PC-3 (cell line): Measurements from ENCODE around the gene TRDMT1. TPM values are rescaled to one million over a fixed set of nuclear protein-coding genes. Genes with fewer than 3 reads are reported as not detected.

Experiments
- ATAC-seq: fragments of 200-7000 bp; cut with Tn5 transposase; 2 replicates; pipeline ENCODE4 v1.9.1; 2020; ENCODE audit warnings: mild to moderate bottlenecking, moderate library complexity
- BruUV-seq: library from RNA; stranded (reverse); fragments of 400-500 nt; replicated peaks from 2 replicates; lab custom pipeline; 2021; lab: Mats Ljungman, UMichigan
- CTCF ChIA-PET: fragments of 300-600 bp; sonication (Branson Sonifier 250); formaldehyde crosslinking; loops from one replicate; lab custom pipeline; 2022; ENCODE audit warnings: antibody characterized with exemption; lab: Charles Lee
- POLR2A ChIA-PET: fragments of 300-600 bp; sonication (Branson Sonifier 250); formaldehyde crosslinking; loops from one replicate; lab custom pipeline; 2022; ENCODE audit warnings: antibody characterized with exemption; ENCODE audit not compliant: unreplicated experiment; lab: Charles Lee
- DNase-seq: peaks from one replicate; pipeline ENCODE4 v3.0.0-alpha.2; 2015
- H2AFZ ChIP-seq: fragments of 300-600 bp; sonication (generic); 2 replicates; pipeline ENCODE4 v1.6.0; 2016; ENCODE audit warnings: antibody characterized with exemption, low read length
- H3F3A ChIP-seq: fragments of 300-600 bp; sonication (generic); one replicate; pipeline ENCODE4 v1.6.0; 2017; ENCODE audit warnings: antibody characterized with exemption, low read length, control low read depth, mild to moderate bottlenecking; ENCODE audit not compliant: unreplicated experiment
- H3K27ac ChIP-seq: fragments of 300-600 bp; sonication (generic); 2 replicates; pipeline ENCODE4 v1.5.1; 2016; ENCODE audit warnings: mild to moderate bottlenecking, low read length
- H3K27me3 ChIP-seq: fragments of 300-600 bp; sonication (generic); 2 replicates; pipeline ENCODE4 v1.6.1; 2016; ENCODE audit warnings: low read length, mixed read lengths
- H3K36me3 ChIP-seq: fragments of 300-600 bp; sonication (generic); 2 replicates; pipeline ENCODE4 v1.6.1; 2016; ENCODE audit warnings: low read depth, mixed run types, low read length, mixed read lengths
- H3K4me1 ChIP-seq: fragments of 300-600 bp; sonication (generic); 2 replicates; pipeline ENCODE4 v1.5.1; 2016; ENCODE audit warnings: low read length; ENCODE audit not compliant: insufficient read depth
- H3K4me2 ChIP-seq: fragments of 300-600 bp; sonication (generic); 2 replicates; pipeline ENCODE4 v1.6.0; 2016; ENCODE audit warnings: low read length
- H3K4me3 ChIP-seq: fragments of 300-600 bp; sonication (generic); 2 replicates; pipeline ENCODE4 v1.5.1; 2016; ENCODE audit warnings: mild to moderate bottlenecking, low read length, mixed read lengths
- H3K79me2 ChIP-seq: fragments of 300-600 bp; sonication (generic); 2 replicates; pipeline ENCODE4 v1.6.1; 2017; ENCODE audit warnings: low read length, mixed read lengths
- H3K9ac ChIP-seq: fragments of 300-600 bp; sonication (generic); 2 replicates; pipeline ENCODE4 v1.6.0; 2016; ENCODE audit warnings: mild to moderate bottlenecking, low read length
- H3K9me2 ChIP-seq: fragments of 300-600 bp; sonication (generic); replicated peaks from 2 replicates; pipeline ENCODE4 v1.6.1; 2016; ENCODE audit warnings: mixed run types, low read length, mixed read lengths
- H3K9me3 ChIP-seq: fragments of 300-600 bp; sonication (generic); 2 replicates; pipeline ENCODE4 v1.6.1; 2016; ENCODE audit warnings: low read length, mixed read lengths
- H4K20me1 ChIP-seq: fragments of 300-600 bp; sonication (generic); 2 replicates; pipeline ENCODE4 v1.6.1; 2016; ENCODE audit warnings: low read length, mixed read lengths
- EZH2 ChIP-seq: fragments of 300-600 bp; sonication (generic); IDR thresholded peaks from one replicate; pipeline ENCODE4 v1.6.1; 2017; ENCODE audit warnings: antibody characterized with exemption, mild to moderate bottlenecking, low read length; ENCODE audit not compliant: unreplicated experiment
- EZH2phosphoT487 ChIP-seq: fragments of 300-600 bp; sonication (generic); IDR thresholded peaks from 2 replicates; pipeline ENCODE4 v1.6.1; 2018; ENCODE audit warnings: mild to moderate bottlenecking, antibody characterized with exemption, low read length, borderline replicate concordance
- intact Hi-C: fragments of 100-400 bp; cut with micrococcal nuclease; formaldehyde crosslinking; loops from 2 replicates; pipeline ENCODE4 v1.9.0; 2023
- total RNA-seq: library from RNA; depleted of rRNA; stranded (reverse); fragments of >200 nt; gene quantifications from 2 replicates; pipeline ENCODE4 v1.2.3, GENCODE V29; 2014
- TF ChIP-seq, protein P1 (sequence below): fragments of 300-600 bp; sonication (generic); conservative IDR thresholded peaks from 2 replicates; pipeline ENCODE4 v1.5.1; 2017; ENCODE audit warnings: antibody characterized with exemption, low read depth, mild to moderate bottlenecking, low read length

TRDMT1 gene
- total RNA-seq, 1 experiment from 2014 or later, result 2.0 TPM

DNA sequence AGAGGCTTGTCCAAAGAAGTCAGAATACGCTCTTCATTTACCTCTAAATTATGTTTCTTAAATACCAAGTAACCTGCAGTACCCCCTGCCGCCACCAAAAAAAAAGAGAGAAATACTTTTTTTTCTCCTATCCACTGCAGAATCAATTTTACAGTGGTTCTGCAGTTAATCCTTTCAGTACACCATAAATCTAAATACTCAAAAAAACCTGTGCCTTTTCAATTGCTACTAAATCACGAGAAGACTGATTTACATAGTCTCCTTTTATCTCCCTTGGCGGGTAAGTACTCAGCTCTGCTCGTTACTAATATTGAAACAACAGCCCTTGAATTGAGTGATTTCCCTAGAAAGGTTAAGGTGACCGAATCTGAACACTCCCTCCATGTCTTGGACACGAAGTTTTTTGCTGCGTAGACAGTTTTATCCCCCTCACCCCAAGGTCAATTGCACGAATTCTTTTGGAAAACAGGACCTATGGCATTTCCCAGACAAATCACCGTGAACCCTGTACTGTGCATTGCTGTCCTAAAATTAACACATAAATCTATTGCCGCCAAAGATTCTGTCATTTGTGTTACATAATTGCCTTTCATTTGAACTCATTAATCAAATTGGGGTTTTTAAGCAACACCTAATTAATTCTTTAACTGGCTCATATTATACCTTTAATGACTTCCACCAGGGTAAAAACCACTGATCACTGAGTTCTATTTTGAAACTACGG lies 26.1 kb upstream of the TRDMT1 start:
- H3K27ac ChIP-seq, result peak overlapping the region; percentile 92
- BruUV-seq, result TSS peak; percentile 68
- CTCF ChIA-PET, result no interaction called here
- intact Hi-C loops, result loop anchor here (1.0 to 5.0 kb wide), 2 partner anchors 11 to 150 kb away; no protein-coding TSS in a partner anchor
- H3K27me3 ChIP-seq, result no peaks in the 10 kb centered on the region
- no peak for ATAC-seq
- H3K4me3 ChIP-seq, result peak overlapping the region; percentile 68
- no peaks in the 10 kb centered on the region for H3F3A ChIP-seq
- DNase-seq, result no peak
- H3K36me3 ChIP-seq, result peaks cover 21% of the 10 kb centered on the region
- no peaks in the 10 kb centered on the region for H3K9me3 ChIP-seq
- no peak for TF ChIP-seq EZH2
- TF ChIP-seq, protein P1, sequence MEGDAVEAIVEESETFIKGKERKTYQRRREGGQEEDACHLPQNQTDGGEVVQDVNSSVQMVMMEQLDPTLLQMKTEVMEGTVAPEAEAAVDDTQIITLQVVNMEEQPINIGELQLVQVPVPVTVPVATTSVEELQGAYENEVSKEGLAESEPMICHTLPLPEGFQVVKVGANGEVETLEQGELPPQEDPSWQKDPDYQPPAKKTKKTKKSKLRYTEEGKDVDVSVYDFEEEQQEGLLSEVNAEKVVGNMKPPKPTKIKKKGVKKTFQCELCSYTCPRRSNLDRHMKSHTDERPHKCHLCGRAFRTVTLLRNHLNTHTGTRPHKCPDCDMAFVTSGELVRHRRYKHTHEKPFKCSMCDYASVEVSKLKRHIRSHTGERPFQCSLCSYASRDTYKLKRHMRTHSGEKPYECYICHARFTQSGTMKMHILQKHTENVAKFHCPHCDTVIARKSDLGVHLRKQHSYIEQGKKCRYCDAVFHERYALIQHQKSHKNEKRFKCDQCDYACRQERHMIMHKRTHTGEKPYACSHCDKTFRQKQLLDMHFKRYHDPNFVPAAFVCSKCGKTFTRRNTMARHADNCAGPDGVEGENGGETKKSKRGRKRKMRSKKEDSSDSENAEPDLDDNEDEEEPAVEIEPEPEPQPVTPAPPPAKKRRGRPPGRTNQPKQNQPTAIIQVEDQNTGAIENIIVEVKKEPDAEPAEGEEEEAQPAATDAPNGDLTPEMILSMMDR, result peak; percentile 41
- peak overlapping the region; percentile 96 for H3K9ac ChIP-seq
- H3K79me2 ChIP-seq, result peaks cover 31% of the 10 kb centered on the region
- H3K9me2 ChIP-seq, result no peaks in the 10 kb centered on the region
- peaks cover 10% of the 10 kb centered on the region for H3K4me1 ChIP-seq
- no peak overlapping the region for H2AFZ ChIP-seq
- H4K20me1 ChIP-seq, result peaks cover 14% of the 10 kb centered on the region
- POLR2A ChIA-PET, result no interaction called here
- peak overlapping the region; percentile 83 for H3K4me2 ChIP-seq

- Histone ChIP-seq H3K9ac (no peak overlapping the region), H3F3A (no peaks in the 10 kb centered on the region), H3K9me3 (no peaks in the 10 kb centered on the region), H2AFZ (no peak overlapping the region), H3K36me3 (peaks cover 15% of the 10 kb centered on the region), H3K79me2 (peaks cover 27% of the 10 kb centered on the region), H3K9me2 (no peaks in the 10 kb centered on the region), H4K20me1 (peaks cover 9% of the 10 kb centered on the region), H3K27me3 (no peaks in the 10 kb centered on the region), H3K4me3 (no peak overlapping the region), H3K4me2 (peak overlapping the region; percentile 83; the same call in 1 of the 2 replicates), H3K4me1 (peaks cover 10% of the 10 kb centered on the region), H3K27ac (peak overlapping the region; percentile 92; the same call in 1 of the 2 replicates)
- ATAC-seq, result no peak
- intact Hi-C loops, result loop anchor here (5.0 kb wide), 1 partner anchor 150 kb away; no protein-coding TSS in a partner anchor
- no TSS peak for BruUV-seq
- POLR2A ChIA-PET, result no interaction called here
- CTCF ChIA-PET, result no interaction called here
- DNase-seq, result no peak
- TF ChIP-seq, protein P1, result no peak
- no peak for TF ChIP-seq EZH2phosphoT487
- no peak for TF ChIP-seq EZH2
These were observed 25.4 kb upstream of the TRDMT1 start for GRCh38 chr10:17226891-17227303.

DNA sequence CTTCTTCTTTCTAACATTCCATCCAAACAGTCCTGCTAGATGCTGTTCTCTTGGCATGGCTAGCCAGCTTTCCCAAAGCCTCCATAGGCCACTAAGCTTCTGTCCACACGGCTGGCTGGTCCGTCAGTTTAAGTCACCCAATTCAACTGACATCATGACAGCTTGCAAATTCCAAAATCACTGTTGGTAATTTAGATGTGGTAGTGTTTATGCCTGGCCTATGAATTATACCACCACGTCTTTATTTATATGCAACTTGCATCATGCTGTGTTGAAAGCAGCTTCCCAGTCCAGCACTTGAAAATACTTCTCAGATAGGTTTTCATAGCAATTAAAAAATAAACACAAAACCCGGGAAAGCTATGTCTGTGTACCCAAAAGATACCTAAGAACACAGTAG lies 24.3 kb upstream of the TRDMT1 start:
- peaks cover 5% of the 10 kb centered on the region; the same call in 1 of the 2 replicates for H3K36me3 ChIP-seq
- H4K20me1 ChIP-seq, result no peaks in the 10 kb centered on the region
- ChIA-PET POLR2A (no interaction called here), CTCF (no interaction called here)
- no peaks in the 10 kb centered on the region for H3K9me3 ChIP-seq
- peaks cover 16% of the 10 kb centered on the region for H3K79me2 ChIP-seq
- H3K27me3 ChIP-seq, result no peaks in the 10 kb centered on the region
- intact Hi-C loops, result loop anchor here (5.0 kb wide), 1 partner anchor 149 kb away; no protein-coding TSS in a partner anchor
- TF ChIP-seq EZH2, result no peak
- no peak for TF ChIP-seq EZH2phosphoT487
- TF ChIP-seq, protein P1, result no peak
- no TSS peak for BruUV-seq
- no peak for DNase-seq
- no peak overlapping the region for H2AFZ ChIP-seq
- H3K4me3 ChIP-seq, result no peak overlapping the region
- no peaks in the 10 kb centered on the region for H3F3A ChIP-seq
- peaks cover 14% of the 10 kb centered on the region for H3K4me1 ChIP-seq
- no peak for ATAC-seq
- no peak overlapping the region for H3K4me2 ChIP-seq
- no peak overlapping the region for H3K9ac ChIP-seq
- no peak overlapping the region for H3K27ac ChIP-seq
- no peaks in the 10 kb centered on the region for H3K9me2 ChIP-seq
